ENCODE results near the gene DOCK4.
"Not testable (repeated sequence)": the region's sequence is repeated elsewhere in the genome, so short reads cannot be mapped to it uniquely, and the experiment has no call there.

Gene DOCK4

DNA sequence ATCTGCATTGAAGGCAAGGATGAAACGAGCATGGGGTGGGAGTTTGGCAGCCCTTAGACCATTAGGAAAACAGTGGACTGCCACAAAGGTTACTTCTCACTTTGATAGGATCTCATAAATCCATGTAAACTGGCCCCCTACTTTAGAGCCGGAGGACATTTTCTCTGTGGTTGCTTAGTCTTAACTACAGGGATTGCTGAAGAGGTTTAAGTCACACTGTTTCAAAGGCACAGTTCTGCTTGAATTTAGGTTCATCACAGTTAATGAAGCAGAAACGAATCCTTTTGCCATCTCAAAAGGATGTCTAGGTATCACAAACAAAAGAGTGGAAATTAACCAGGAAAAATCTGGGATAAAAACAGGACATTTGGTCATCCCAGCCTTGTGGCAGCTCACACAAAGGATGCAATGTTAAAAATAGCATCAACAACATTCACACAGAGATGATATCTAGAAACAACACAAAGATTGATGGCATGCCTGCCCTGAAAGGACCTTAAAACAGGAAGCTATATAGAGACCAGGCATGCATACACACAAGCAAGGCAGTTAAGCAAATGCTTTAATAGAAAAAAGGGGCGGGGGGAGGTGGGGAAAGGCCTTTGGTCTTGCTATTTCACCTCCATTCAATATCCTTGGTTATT lies 74.0 kb downstream of the DOCK4 start:
- TF ChIP-seq CTCF (IDR thresholded peaks at IDR 0.05; ENCODE audit: extremely low read depth, missing control alignments): no peak
- DNase-seq (ENCODE audit: low spot score): no peak

DNA sequence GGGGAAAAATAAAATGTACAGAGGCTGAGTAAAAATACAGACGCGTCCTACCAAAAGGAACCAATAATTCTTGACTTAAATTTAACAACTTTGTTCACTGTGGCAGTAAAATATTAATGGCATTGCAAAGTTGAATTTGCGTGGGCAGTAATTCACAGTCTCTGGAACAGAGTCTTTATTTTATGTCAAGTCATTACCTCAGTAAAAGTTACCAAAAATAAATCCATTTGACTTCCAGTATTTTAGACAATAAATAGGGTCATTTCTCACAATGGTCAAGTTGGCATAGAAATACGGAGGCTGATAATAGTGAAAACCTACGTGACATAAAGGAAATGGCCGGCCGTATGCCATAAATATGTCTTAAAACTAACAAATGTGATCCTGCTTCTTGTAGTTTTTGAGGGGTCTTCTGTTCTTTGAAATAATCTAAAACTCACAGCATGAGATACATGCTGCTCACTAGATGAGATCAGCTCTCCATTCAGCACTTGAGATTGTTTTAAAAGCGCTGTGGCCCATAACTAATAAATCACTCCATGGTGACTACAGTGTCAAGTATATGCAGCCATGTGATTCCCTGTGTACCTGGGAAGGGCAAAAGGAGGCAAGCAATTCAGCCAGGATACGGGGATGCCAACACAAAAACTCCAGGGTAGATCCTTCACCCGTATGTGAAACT lies 75.3 kb downstream of the DOCK4 start:
- DNase-seq (ENCODE audit: low spot score): no peak

GRCh38 chr7:112129655-112130323 lies 76.4 kb downstream of the DOCK4 start:
- DNase-seq (ENCODE audit: low spot score): no peak
- no peak for TF ChIP-seq CTCF (IDR thresholded peaks at IDR 0.05; ENCODE audit: extremely low read depth, missing control alignments)

More for the DNA sequence above, 75.3 kb downstream of the DOCK4 start:
- no peak for TF ChIP-seq CTCF (IDR thresholded peaks at IDR 0.05; ENCODE audit: extremely low read depth, missing control alignments)

GRCh38 chr7:112128461-112129425 lies 77.5 kb downstream of the DOCK4 start:
- not testable (repeated sequence) for DNase-seq (ENCODE audit: low spot score)

DNA sequence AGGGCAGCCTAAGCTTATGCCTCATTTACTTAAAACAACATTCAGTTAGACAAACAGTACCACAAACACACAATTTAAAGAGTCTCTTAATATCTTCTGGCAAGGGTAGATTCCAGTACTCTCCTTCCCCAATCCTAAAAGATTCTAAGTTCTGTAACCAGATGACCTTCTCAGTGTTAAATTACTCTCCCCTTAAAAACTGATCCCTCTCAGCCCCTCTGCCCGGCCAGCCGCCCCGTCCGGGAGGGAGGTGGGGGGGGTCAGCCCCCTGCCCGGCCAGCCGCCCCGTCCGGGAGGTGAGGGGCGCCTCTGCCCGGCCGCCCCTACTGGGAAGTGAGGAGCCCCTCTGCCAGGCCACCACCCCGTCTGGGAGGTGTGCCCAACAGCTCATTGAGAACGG lies 78.2 kb downstream of the DOCK4 start:
- DNase-seq (ENCODE audit: low spot score): not testable (repeated sequence)

- TF ChIP-seq CTCF (IDR thresholded peaks at IDR 0.05; ENCODE audit: extremely low read depth, missing control alignments): no peak
- DNase-seq (ENCODE audit: low spot score): no peak
Observed at GRCh38 chr7:112125250-112125649, 80.9 kb downstream of the DOCK4 start.

DNA sequence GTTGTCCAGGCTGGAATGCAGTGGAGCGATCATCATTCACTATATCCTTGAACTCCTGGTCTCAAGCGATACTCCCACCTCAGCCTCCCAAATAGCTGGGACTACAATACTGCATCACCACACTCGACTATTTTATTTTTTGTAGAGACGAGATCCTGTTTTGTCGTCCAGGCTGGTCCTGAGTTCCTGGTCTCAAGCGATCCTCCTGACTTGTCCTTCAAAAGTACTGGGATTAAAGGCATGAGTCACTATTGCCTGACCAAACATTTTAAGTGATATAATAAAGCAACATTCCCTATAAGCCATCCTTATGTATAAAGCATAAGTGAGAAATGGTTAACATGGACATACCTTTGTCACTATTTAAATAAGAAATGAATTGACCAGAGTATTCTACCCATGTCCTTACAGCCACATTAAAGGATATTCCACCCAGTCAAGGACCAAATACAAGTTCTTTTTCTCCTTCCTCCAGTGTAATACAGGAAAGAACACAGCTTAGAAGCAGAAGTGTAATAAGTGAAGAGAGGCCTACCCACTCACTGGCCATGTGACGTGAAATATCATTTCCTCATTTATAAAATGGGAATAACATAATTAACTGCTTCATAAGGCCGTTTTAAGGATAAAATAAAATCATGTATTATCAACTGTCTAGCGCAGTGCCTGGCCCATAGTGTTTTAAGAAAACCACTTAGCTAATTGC lies 82.0 kb downstream of the DOCK4 start:
- no peak for DNase-seq (ENCODE audit: low spot score)
- TF ChIP-seq CTCF (IDR thresholded peaks at IDR 0.05; ENCODE audit: extremely low read depth, missing control alignments): no peak
